SK-N-SH (cell line): ENCODE data around the gene SNX24. TPM values are rescaled to one million over a fixed set of nuclear protein-coding genes. Genes with fewer than 3 reads are reported as not detected.

Source experiments
- CTCF ChIA-PET: fragments of 300-600, 350-600 bp; formaldehyde crosslinking; extraction: SDS; loops from one replicate; lab custom pipeline; 2021; lab: Yijun Ruan, JAX
- POLR2A ChIA-PET: fragments of 350-600 bp; sonication (Branson Sonifier 250); formaldehyde crosslinking; extraction: SDS; loops from one replicate; lab custom pipeline; 2020; ENCODE audit warnings: antibody characterized with exemption, inconsistent platforms; lab: Yijun Ruan, JAX
- DNase-seq: peaks from one replicate; pipeline ENCODE4 v3.0.0; 2012
- H2AFZ ChIP-seq: fragments of 200-600 bp; sonication (generic); 2 replicates; pipeline ENCODE4 v1.8.1; 2016; ENCODE audit warnings: antibody characterized with exemption, mild to moderate bottlenecking, low read depth
- H3F3A ChIP-seq: fragments of 200-600 bp; sonication (generic); replicated peaks from 2 replicates; pipeline ENCODE3; 2016; ENCODE audit warnings: antibody characterized with exemption, mild to moderate bottlenecking; ENCODE audit not compliant: insufficient read depth
- H3K27ac ChIP-seq, 2 experiments: fragments of 200-500 bp in 1 of 2; fragments of 200-600 bp in 1 of 2; sonication (Bioruptor generic) in 1 of 2; sonication (generic), shearing (Covaris generic) in 1 of 2; 2 replicates each; pipeline versions ENCODE4 v1.5.1 to v1.6.1; 2014 to 2016; ENCODE audit warnings: low read depth in 2 of 2, inconsistent platforms in 1 of 2, low read length in 1 of 2, mild to moderate bottlenecking in 1 of 2, mixed read lengths in 1 of 2
- H3K27me3 ChIP-seq: fragments of 200-600 bp; sonication (generic), shearing (Covaris generic); 2 replicates; pipeline ENCODE4 v1.6.1; 2016; ENCODE audit warnings: mixed run types; ENCODE audit not compliant: insufficient read depth
- H3K36me3 ChIP-seq, 2 experiments: fragments of 200-500 bp in 1 of 2; fragments of 200-600 bp in 1 of 2; sonication (Bioruptor generic) in 1 of 2; sonication (generic) in 1 of 2; replicated peaks in 1 of 2; 2 replicates each; pipeline versions ENCODE3 to v1.5.1; 2014 to 2016; ENCODE audit warnings: low read length in 1 of 2, mild to moderate bottlenecking in 1 of 2; ENCODE audit not compliant: insufficient read depth in 2 of 2, control insufficient read depth in 1 of 2
- H3K4me1 ChIP-seq, 2 experiments: fragments of 200-500 bp in 1 of 2; fragments of 200-600 bp in 1 of 2; sonication (Bioruptor generic) in 1 of 2; sonication (generic), shearing (Covaris generic) in 1 of 2; 2 replicates each; pipeline versions ENCODE4 v1.5.1 to v1.6.1; 2014 to 2016; ENCODE audit warnings: low read depth in 1 of 2, low read length in 1 of 2, mixed run types in 1 of 2; ENCODE audit not compliant: insufficient read depth in 2 of 2, control insufficient read depth in 1 of 2
- H3K4me2 ChIP-seq: fragments of 200-600 bp; sonication (generic), shearing (Covaris generic); 2 replicates; pipeline ENCODE4 v1.6.1; 2017; ENCODE audit warnings: mixed run types
- H3K4me3 ChIP-seq, 2 experiments: fragments of 200-500 bp in 1 of 2; fragments of 200-600 bp in 1 of 2; sonication (Bioruptor generic) in 1 of 2; sonication (generic), shearing (Covaris generic) in 1 of 2; 2 replicates each; pipeline versions ENCODE4 v1.5.1 to v1.8.1; 2014 to 2016; ENCODE audit warnings: low read depth in 2 of 2, inconsistent platforms in 1 of 2, low read length in 1 of 2, mild to moderate bottlenecking in 1 of 2, mixed read lengths in 1 of 2, moderate library complexity in 1 of 2
- H3K79me2 ChIP-seq: fragments of 200-600 bp; sonication (generic); 2 replicates; pipeline ENCODE4 v1.8.1; 2017; ENCODE audit warnings: mild to moderate bottlenecking; ENCODE audit not compliant: insufficient read depth
- H3K9ac ChIP-seq: fragments of 200-600 bp; sonication (generic); 2 replicates; pipeline ENCODE4 v1.6.1; 2017; ENCODE audit warnings: mixed run types
- H3K9me2 ChIP-seq: fragments of 200-600 bp; sonication (generic); 2 replicates; pipeline ENCODE4 v1.6.1; 2017; ENCODE audit warnings: mixed run types
- H3K9me3 ChIP-seq: fragments of 200-600 bp; sonication (generic); 2 replicates; pipeline ENCODE4 v1.6.1; 2017; ENCODE audit warnings: mixed run types, mild to moderate bottlenecking, moderate library complexity
- H4K20me1 ChIP-seq: fragments of 200-600 bp; sonication (generic); 2 replicates; pipeline ENCODE4 v1.6.1; 2017; ENCODE audit warnings: mild to moderate bottlenecking, mixed run types; ENCODE audit not compliant: insufficient read depth
- CTCF ChIP-seq: fragments of 200-600 bp; sonication (generic); IDR thresholded peaks from 2 replicates; pipeline ENCODE4 v1.6.1; 2017; ENCODE audit warnings: antibody characterized with exemption, mild to moderate bottlenecking, moderate library complexity
- ELF1 ChIP-seq: IDR thresholded peaks from 2 replicates; pipeline ENCODE4 v1.4.0; 2012
- FOSL2 ChIP-seq: IDR thresholded peaks from 2 replicates; pipeline ENCODE4 v1.4.0; 2012; ENCODE audit warnings: low read depth, mild to moderate bottlenecking, moderate library complexity, borderline replicate concordance
- GABPA ChIP-seq: IDR thresholded peaks from 2 replicates; pipeline ENCODE4 v1.4.0; 2012; ENCODE audit warnings: low read depth, mild to moderate bottlenecking
- GATA2 ChIP-seq: sonication (generic); formaldehyde crosslinking; IDR thresholded peaks from 2 replicates; pipeline ENCODE4 v1.5.0; 2020; ENCODE audit warnings: mild to moderate bottlenecking, missing genetic modification reagents
- MXI1 ChIP-seq: IDR thresholded peaks from 2 replicates; pipeline ENCODE4 v1.6.1; 2012; ENCODE audit warnings: mild to moderate bottlenecking, low read depth, low read length, improper control_type of control experiment
- NRF1 ChIP-seq: IDR thresholded peaks from 2 replicates; pipeline ENCODE4 v1.6.1; 2012; ENCODE audit warnings: low read depth, mild to moderate bottlenecking, low read length
- RFX5 ChIP-seq: IDR thresholded peaks from 2 replicates; pipeline ENCODE4 v1.6.1; 2012; ENCODE audit warnings: mild to moderate bottlenecking, improper control_type of control experiment, low read length
- SIN3A ChIP-seq: IDR thresholded peaks from 2 replicates; pipeline ENCODE4 v1.6.1; 2012; ENCODE audit warnings: low read depth, mild to moderate bottlenecking, low read length, moderate library complexity, borderline replicate concordance
- TAF1 ChIP-seq: IDR thresholded peaks from 2 replicates; pipeline ENCODE4 v1.6.1; 2012; ENCODE audit warnings: low read depth, mild to moderate bottlenecking, low read length, moderate library complexity, borderline replicate concordance
- TCF12 ChIP-seq: IDR thresholded peaks from 2 replicates; pipeline ENCODE4 v1.4.0; 2012
- USF1 ChIP-seq: IDR thresholded peaks from 2 replicates; pipeline ENCODE4 v1.4.0; 2012; ENCODE audit warnings: low read depth, borderline replicate concordance
- ZBTB33 ChIP-seq: IDR thresholded peaks from 2 replicates; pipeline ENCODE4 v1.4.0; 2012; ENCODE audit warnings: low read depth, borderline replicate concordance
- WGBS: methylation state at CpG from one replicate; pipeline ENCODE4 v1.1.6; 2017; ENCODE audit warnings: low lambda C conversion rate; 5-methylcytosine and 5-hydroxymethylcytosine counted together
- polyA plus RNA-seq, 3 experiments: library from polyadenylated mRNA; depleted of rRNA; stranded (reverse); fragments of >200 nt; gene quantifications; 2 replicates each; pipeline ENCODE4 v1.2.3, GENCODE V29; 2012
- small RNA-seq, 7 experiments: library from RNA; depleted of rRNA; stranded (forward); fragments of <200 nt; gene quantifications; one replicate each; pipeline ENCODE3, GENCODE V24; 2012

Gene SNX24
- polyA plus RNA-seq, 1 of the 3 experiments (the other 2 are of a cell fraction), result 8.2 TPM

- ChIA-PET CTCF (no interaction called here), POLR2A (no interaction called here)
- Histone ChIP-seq H3F3A (no peaks in the 10 kb centered on the region), H3K27me3 (no peaks in the 10 kb centered on the region), H3K9me3 (peaks cover 7% of the 10 kb centered on the region; the same call in 1 of the 2 replicates), H3K79me2 (no peaks in the 10 kb centered on the region), H4K20me1 (no peaks in the 10 kb centered on the region), H3K4me1 (no peaks in the 10 kb centered on the region), H3K36me3 (no peaks in the 10 kb centered on the region), H2AFZ (no peak overlapping the region), H3K27ac (no peak overlapping the region), H3K4me3 (no peak overlapping the region), H3K9ac (no peak overlapping the region), H3K9me2 (no peaks in the 10 kb centered on the region), H3K4me2 (no peak overlapping the region)
- 16% methylated on average over 2 of the region's 2 CpGs for WGBS
- DNase-seq, result no peak
- no peak for TF ChIP-seq GATA2 (CRISPR knock-in tag)
- TF ChIP-seq USF1, result no peak
- TF ChIP-seq RFX5, result no peak
- TF ChIP-seq GABPA, result no peak
- TF ChIP-seq MXI1, result no peak
- TF ChIP-seq FOSL2, result no peak
- TF ChIP-seq ELF1, result no peak
- TF ChIP-seq TAF1, result no peak
- no peak for TF ChIP-seq TCF12
- TF ChIP-seq CTCF, result no peak
- TF ChIP-seq ZBTB33, result no peak
- TF ChIP-seq SIN3A, result no peak
- TF ChIP-seq NRF1, result no peak
Measured at GRCh38 chr5:123051206-123051605, 205.8 kb downstream of the SNX24 start.

Small RNAs within 50 kb of the gene (small RNA-seq; reads per million reads assigned to genes)
- gene RN7SL689P, result 0 to 1.1 (median 0) reads per million in 7 experiments

Other genes starting within 250 kb of the SNX24 start
- gene SNX2, start 70.5 kb upstream of the SNX24 start, polyA plus RNA-seq (2012; rRNA removed), result 17.4 and 23.2 TPM in 2 replicates
- gene PPIC, start 191.1 kb downstream of the SNX24 start, polyA plus RNA-seq (2012; rRNA removed), result 50.6 and 55.1 TPM in 2 replicates
- gene PRDM6, start 243.6 kb downstream of the SNX24 start, polyA plus RNA-seq (2012; rRNA removed), result 0.10 and 0.21 TPM in 2 replicates